Astrocyte (in vitro differentiated cells and primary cell): ENCODE measurements around the gene FGFBP3. TPM values are rescaled to one million over a fixed set of nuclear protein-coding genes. Genes with fewer than 3 reads are reported as not detected.

Experiments
- DNase-seq: peaks from one replicate; pipeline ENCODE4 v3.0.0-alpha.2; 2010; ENCODE audit warnings: low read depth
- FAIRE-seq: peaks from 2 replicates; lab custom pipeline; 2011; peaks lifted over from hg19 to GRCh38; lab: Jason Lieb, UNC
- H2AFZ ChIP-seq: 2 replicates; pipeline ENCODE4 v1.6.0; 2012; ENCODE audit warnings: low read depth, low read length, inconsistent platforms
- H3K27ac ChIP-seq: 2 replicates; pipeline ENCODE4 v1.5.1; 2011; ENCODE audit warnings: low read depth, low read length, inconsistent platforms
- H3K27me3 ChIP-seq: 2 replicates; pipeline ENCODE4 v1.6.0; 2011; ENCODE audit warnings: low read length, inconsistent platforms; ENCODE audit not compliant: insufficient read depth
- H3K36me3 ChIP-seq: 2 replicates; pipeline ENCODE4 v1.5.1; 2011; ENCODE audit warnings: low read length, inconsistent platforms; ENCODE audit not compliant: insufficient read depth
- H3K4me1 ChIP-seq: 2 replicates; pipeline ENCODE4 v1.5.1; 2011; ENCODE audit warnings: low read length, inconsistent platforms; ENCODE audit not compliant: insufficient read depth
- H3K4me2 ChIP-seq: 2 replicates; pipeline ENCODE4 v1.6.0; 2012; ENCODE audit warnings: low read length, inconsistent platforms
- H3K4me3 ChIP-seq: 2 replicates; pipeline ENCODE4 v1.5.1; 2011; ENCODE audit warnings: low read depth, mild to moderate bottlenecking, low read length, inconsistent platforms; ENCODE audit not compliant: insufficient read depth
- H3K79me2 ChIP-seq: 2 replicates; pipeline ENCODE4 v1.6.0; 2012; ENCODE audit warnings: mild to moderate bottlenecking, low read length, inconsistent platforms; ENCODE audit not compliant: insufficient read depth
- H3K9ac ChIP-seq: 2 replicates; pipeline ENCODE4 v1.6.0; 2012; ENCODE audit warnings: mild to moderate bottlenecking, low read length, inconsistent platforms
- H3K9me3 ChIP-seq: 2 replicates; pipeline ENCODE4 v1.5.1; 2012; ENCODE audit warnings: low read depth, mild to moderate bottlenecking, low read length, inconsistent platforms; ENCODE audit not compliant: insufficient read depth
- H4K20me1 ChIP-seq: 2 replicates; pipeline ENCODE4 v1.6.0; 2012; ENCODE audit warnings: low read length, inconsistent platforms; ENCODE audit not compliant: insufficient read depth
- H3K27ac Mint-ChIP-seq: one replicate; pipeline ENCODE4 v1.8.0; 2021; ENCODE audit warnings: mild to moderate bottlenecking, mixed read lengths; ENCODE audit not compliant: unreplicated experiment
- H3K27me3 Mint-ChIP-seq: one replicate; pipeline ENCODE4 v1.8.0; 2021; ENCODE audit warnings: low read depth, mixed read lengths; ENCODE audit not compliant: unreplicated experiment
- H3K36me3 Mint-ChIP-seq: one replicate; pipeline ENCODE4 v1.8.0; 2021; ENCODE audit warnings: low read depth, mixed read lengths; ENCODE audit not compliant: unreplicated experiment
- H3K4me1 Mint-ChIP-seq: one replicate; pipeline ENCODE4 v1.8.0; 2021; ENCODE audit warnings: low read depth, mixed read lengths; ENCODE audit not compliant: unreplicated experiment
- H3K4me3 Mint-ChIP-seq: one replicate; pipeline ENCODE4 v1.8.0; 2021; ENCODE audit warnings: mild to moderate bottlenecking, moderate library complexity, mixed read lengths; ENCODE audit not compliant: unreplicated experiment
- H3K9me3 Mint-ChIP-seq: one replicate; pipeline ENCODE4 v1.8.0; 2021; ENCODE audit warnings: mild to moderate bottlenecking, mixed read lengths; ENCODE audit not compliant: unreplicated experiment
- EZH2 ChIP-seq: IDR thresholded peaks from 2 replicates; pipeline ENCODE4 v1.6.1; 2012; ENCODE audit warnings: mild to moderate bottlenecking, low read length, inconsistent platforms; ENCODE audit not compliant: insufficient read depth
- total RNA-seq: library from RNA; stranded (reverse); gene quantifications from 2 replicates; pipeline ENCODE4 v1.2.1, GENCODE V29; 2021
- TF ChIP-seq, protein P1 (sequence below): IDR thresholded peaks from 2 replicates; pipeline ENCODE4 v1.5.1; 2011; ENCODE audit warnings: low read depth, mild to moderate bottlenecking, inconsistent platforms, low read length, moderate library complexity; ENCODE audit not compliant: insufficient read depth

The FGFBP3 gene
- total RNA-seq, 1 donor from 2014 or later: 3.3 TPM

GRCh38 chr10:91879515-91880170 is 29.6 kb downstream of the FGFBP3 start:
- H3K4me1 Mint-ChIP-seq: peaks cover 5% of the 10 kb centered on the region
- Histone ChIP-seq H3K27ac (no peak overlapping the region), H3K9me3 (no peaks in the 10 kb centered on the region), H3K36me3 (no peaks in the 10 kb centered on the region), H3K27me3 (no peaks in the 10 kb centered on the region), H3K4me2 (peak overlapping the region; percentile 6), H4K20me1 (no peaks in the 10 kb centered on the region), H3K4me1 (peaks cover 13% of the 10 kb centered on the region), H2AFZ (peak overlapping the region; percentile 24), H3K79me2 (no peaks in the 10 kb centered on the region), H3K9ac (no peak overlapping the region), H3K4me3 (no peak overlapping the region)
- H3K27me3 Mint-ChIP-seq: no peaks in the 10 kb centered on the region
- no peaks in the 10 kb centered on the region for H3K9me3 Mint-ChIP-seq
- no peak for TF ChIP-seq EZH2
- TF ChIP-seq, protein P1, sequence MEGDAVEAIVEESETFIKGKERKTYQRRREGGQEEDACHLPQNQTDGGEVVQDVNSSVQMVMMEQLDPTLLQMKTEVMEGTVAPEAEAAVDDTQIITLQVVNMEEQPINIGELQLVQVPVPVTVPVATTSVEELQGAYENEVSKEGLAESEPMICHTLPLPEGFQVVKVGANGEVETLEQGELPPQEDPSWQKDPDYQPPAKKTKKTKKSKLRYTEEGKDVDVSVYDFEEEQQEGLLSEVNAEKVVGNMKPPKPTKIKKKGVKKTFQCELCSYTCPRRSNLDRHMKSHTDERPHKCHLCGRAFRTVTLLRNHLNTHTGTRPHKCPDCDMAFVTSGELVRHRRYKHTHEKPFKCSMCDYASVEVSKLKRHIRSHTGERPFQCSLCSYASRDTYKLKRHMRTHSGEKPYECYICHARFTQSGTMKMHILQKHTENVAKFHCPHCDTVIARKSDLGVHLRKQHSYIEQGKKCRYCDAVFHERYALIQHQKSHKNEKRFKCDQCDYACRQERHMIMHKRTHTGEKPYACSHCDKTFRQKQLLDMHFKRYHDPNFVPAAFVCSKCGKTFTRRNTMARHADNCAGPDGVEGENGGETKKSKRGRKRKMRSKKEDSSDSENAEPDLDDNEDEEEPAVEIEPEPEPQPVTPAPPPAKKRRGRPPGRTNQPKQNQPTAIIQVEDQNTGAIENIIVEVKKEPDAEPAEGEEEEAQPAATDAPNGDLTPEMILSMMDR: no peak
- H3K36me3 Mint-ChIP-seq: no peaks in the 10 kb centered on the region
- H3K4me3 Mint-ChIP-seq: no peak overlapping the region
- H3K27ac Mint-ChIP-seq: no peak overlapping the region
- FAIRE-seq (no peak), DNase-seq (no peak)

- DNase-seq (no peak), FAIRE-seq (no peak)
- Histone ChIP-seq H3K27ac (no peak overlapping the region), H3K9me3 (no peaks in the 10 kb centered on the region), H3K27me3 (no peaks in the 10 kb centered on the region), H3K36me3 (no peaks in the 10 kb centered on the region), H4K20me1 (no peaks in the 10 kb centered on the region), H3K4me3 (no peak overlapping the region), H2AFZ (no peak overlapping the region), H3K9ac (no peak overlapping the region), H3K79me2 (no peaks in the 10 kb centered on the region), H3K4me2 (no peak overlapping the region), H3K4me1 (no peaks in the 10 kb centered on the region)
- H3K4me3 Mint-ChIP-seq: no peak overlapping the region
- H3K4me1 Mint-ChIP-seq: no peaks in the 10 kb centered on the region
- no peaks in the 10 kb centered on the region for H3K36me3 Mint-ChIP-seq
- H3K27ac Mint-ChIP-seq: no peak overlapping the region
- TF ChIP-seq, protein P1: no peak
- TF ChIP-seq EZH2: no peak
- H3K27me3 Mint-ChIP-seq: no peaks in the 10 kb centered on the region
- no peaks in the 10 kb centered on the region for H3K9me3 Mint-ChIP-seq
Observed at GRCh38 chr10:91875779-91876178, 33.5 kb downstream of the FGFBP3 start.

- Histone ChIP-seq H3K4me1 (no peaks in the 10 kb centered on the region), H3K27ac (no peak overlapping the region), H3K9me3 (no peaks in the 10 kb centered on the region), H3K4me2 (no peak overlapping the region), H3K4me3 (no peak overlapping the region), H3K27me3 (no peaks in the 10 kb centered on the region), H3K79me2 (no peaks in the 10 kb centered on the region), H3K9ac (no peak overlapping the region), H3K36me3 (no peaks in the 10 kb centered on the region), H2AFZ (no peak overlapping the region), H4K20me1 (no peaks in the 10 kb centered on the region)
- Mint-ChIP-seq H3K4me1 (no peaks in the 10 kb centered on the region), H3K27me3 (no peaks in the 10 kb centered on the region), H3K9me3 (no peaks in the 10 kb centered on the region), H3K27ac (no peak overlapping the region), H3K4me3 (no peak overlapping the region), H3K36me3 (no peaks in the 10 kb centered on the region)
- no peak for DNase-seq
- TF ChIP-seq, protein P1: no peak
- TF ChIP-seq EZH2: no peak
- FAIRE-seq: no peak
Observed at GRCh38 chr10:91875156-91875555, 34.1 kb downstream of the FGFBP3 start.
